ENCODE data around the gene XPA.
"Not testable (repeated sequence)": the region's sequence is repeated elsewhere in the genome, so short reads cannot be mapped to it uniquely, and the experiment has no call there.

XPA gene

GRCh38 chr9:97696803-97697601 lies at the start of gene XPA:
TSS of gene XPA (minus strand) at chr9:97697340. CDS start at chr9:97697292, 48 bp downstream.
- DNase-seq (ENCODE audit: low read depth) = peak; percentile 57

- DNase-seq (ENCODE audit: low read depth) = no peak
These were observed 47.9 kb upstream of the XPA start for GRCh38 chr9:97744710-97745708.

GRCh38 chr9:97744025-97744424 lies 46.9 kb upstream of the XPA start:
- not testable (repeated sequence) for DNase-seq (ENCODE audit: low read depth)

DNA sequence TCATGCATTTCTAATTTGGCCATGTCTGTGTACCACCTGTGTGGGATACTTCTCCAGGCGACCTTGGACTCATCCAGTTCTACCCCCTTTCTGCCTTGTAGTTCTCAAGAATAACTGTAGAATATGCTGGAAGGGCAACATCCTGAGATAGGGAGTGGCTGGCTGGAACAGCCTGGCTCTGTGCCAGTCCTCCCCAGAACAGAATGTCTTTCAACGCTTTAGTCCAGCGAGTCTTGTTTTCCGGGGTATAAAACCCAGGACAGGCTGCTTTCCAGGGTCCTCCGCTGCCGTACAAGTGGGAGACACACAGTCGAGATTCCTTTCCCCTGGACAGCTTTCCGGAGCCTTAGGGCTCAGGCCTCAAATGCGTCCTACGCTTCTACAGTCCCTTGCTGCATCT lies 45.4 kb upstream of the XPA start:
- DNase-seq (ENCODE audit: low read depth) = no peak

DNA sequence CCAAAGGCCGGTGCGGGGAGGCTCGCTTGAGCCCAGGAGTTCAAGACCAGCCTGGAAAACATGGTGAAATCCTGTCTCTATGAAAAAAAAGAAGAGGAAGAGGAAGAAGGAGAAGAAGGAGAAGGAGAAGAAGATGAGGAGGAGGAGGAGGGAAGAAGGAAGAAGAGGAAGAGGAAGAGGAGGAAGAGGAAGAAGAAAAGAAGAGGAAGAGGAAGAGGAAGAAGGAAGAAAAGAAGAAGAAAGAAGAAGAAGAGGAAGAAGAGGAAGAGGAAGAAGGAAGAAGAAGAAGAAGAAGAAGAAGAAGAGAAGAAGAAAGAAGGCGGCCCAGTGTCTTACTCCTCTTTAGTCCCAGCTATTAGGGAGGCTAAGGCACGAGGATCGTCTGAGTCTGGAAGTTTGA lies 44.8 kb upstream of the XPA start:
- DNase-seq (ENCODE audit: low read depth) = no peak

DNA sequence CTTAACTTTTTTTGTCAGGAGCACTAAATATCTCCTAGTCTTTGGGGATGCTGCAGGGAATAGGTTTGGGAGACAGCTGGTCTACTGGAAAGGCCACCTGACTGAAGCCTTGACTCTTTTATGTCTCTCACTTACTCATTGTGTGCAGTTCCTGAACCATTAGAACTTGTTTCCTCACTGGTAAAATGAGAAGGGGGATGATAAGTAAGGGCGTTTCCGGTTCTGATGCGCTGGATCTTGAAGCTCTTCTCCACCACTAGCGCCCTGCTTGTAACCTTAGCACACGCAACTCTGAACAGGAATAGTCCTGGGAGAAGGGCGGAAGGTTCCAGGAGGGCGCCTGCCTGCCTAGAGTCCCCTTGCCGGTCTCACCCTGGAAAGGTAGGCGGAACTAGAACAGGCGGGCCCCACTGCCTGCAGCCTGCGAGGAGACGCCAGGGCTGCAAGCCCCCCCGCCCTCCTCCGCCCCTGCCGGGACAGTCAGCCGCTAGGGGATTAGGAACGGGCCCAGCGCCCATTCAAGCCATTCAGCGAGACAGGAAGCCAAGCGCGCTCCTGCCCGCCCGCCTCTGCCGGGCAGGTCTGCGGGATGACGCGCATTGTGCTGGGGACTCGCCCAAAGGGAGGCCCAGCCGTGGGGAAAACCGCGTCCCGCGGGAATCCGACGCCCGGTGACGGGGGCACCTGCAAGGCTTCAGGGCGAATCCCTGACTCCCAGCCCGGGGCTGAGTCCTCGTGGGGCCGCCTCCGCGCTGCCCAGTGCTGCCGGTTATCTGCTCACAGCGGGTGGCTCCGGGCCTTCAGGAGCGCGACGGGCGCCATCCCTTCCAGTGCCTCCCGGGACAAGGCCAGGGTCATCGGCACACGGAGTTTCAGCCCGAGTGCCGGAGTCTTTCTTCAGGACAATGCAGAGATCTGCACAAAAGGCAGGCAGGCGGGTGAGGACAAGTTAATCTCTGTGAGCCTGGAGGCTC lies 44.0 kb upstream of the XPA start:
- DNase-seq (ENCODE audit: low read depth) = no peak

DNA sequence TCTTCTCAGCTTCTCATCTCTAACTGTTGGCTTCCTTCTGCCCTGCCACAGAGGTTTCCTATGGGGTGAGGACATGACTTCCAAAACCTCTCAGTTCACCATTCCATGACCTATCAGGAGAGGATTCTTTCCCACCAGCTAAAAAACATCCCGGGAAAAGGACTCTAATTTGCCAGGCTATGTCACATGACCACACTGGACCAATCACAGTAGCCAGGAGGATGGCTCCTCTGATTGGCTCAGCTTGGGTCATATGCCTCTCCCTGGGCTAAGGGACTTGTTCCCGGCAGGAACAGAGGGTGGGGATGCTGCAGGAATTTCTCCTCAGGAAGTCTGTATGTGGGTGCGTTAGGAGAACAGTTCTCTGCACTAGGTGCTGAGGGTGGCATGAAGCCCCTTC lies 40.3 kb upstream of the XPA start:
- DNase-seq (ENCODE audit: low read depth) = no peak

- no peak for DNase-seq (ENCODE audit: low read depth)
These were observed 38.0 kb upstream of the XPA start for GRCh38 chr9:97735070-97735600.

- no peak for DNase-seq (ENCODE audit: low read depth)
These were observed 29.6 kb upstream of the XPA start for GRCh38 chr9:97726716-97727115.

GRCh38 chr9:97723819-97724218 lies 26.7 kb upstream of the XPA start:
- no peak for DNase-seq (ENCODE audit: low read depth)

DNA sequence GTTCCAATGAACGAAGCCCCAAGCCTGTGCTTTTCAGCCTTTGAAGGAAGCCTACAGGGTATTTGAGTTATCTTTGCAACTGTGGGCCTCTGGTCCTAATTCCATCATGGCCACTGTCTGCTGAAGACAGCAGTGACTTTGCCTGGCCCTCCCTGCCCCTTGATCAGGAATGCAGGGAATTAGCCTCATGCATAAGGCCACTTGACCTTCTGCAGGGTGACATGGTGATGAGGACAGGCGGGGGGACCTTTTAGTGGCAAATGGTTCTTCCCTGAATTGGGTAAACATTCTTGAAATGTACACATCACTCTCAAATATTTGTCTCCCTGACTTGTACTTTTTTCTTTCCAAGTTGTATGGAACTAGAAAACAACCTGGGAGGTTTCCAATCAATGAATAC lies 25.2 kb upstream of the XPA start:
- DNase-seq (ENCODE audit: low read depth) = no peak

- DNase-seq (ENCODE audit: low read depth) = no peak
These were observed 24.3 kb upstream of the XPA start for GRCh38 chr9:97721396-97721795.

DNA sequence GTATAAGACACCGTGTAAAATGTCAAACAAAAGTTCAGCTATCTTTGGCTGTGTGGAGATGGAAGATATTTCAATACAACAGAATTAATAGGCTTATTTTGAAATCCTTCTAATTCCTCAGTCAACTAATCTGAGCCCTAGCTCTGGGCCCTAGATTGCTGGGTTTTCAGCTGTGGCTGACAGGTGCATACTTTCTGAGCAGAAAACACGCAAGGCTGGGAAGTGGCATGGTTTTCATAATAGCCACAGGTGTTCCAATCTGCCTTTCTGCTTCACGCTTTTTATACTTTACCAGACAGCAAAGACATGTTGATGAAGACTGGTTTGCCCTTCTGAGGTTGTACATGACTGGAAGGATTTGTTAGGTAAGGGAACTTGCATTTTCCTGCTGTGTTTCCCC lies 20.7 kb upstream of the XPA start:
- DNase-seq (ENCODE audit: low read depth) = no peak

- peak; percentile 88 for DNase-seq (ENCODE audit: low read depth)
These were observed 17.3 kb upstream of the XPA start for GRCh38 chr9:97714435-97714834.

DNA sequence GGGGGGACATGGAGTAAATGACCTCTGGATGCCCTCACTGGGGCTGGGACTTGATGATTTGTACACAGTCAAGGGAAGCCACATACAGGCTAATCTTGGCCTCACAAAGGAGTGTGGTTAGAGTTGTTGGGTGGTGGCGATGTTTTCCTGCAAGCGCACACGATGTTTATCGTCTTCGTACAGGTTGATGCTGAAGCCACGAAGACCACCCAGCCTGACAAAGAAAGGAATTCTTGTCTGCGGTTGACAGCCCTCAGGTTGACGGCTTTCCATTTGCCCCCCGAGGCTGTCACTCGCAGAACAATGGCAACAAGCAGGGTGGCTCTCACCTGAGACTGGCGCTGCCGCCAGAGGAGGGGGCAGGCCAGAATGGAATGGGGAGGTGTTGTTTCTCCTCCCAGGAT lies 14.1 kb upstream of the XPA start:
- no peak for DNase-seq (ENCODE audit: low read depth)

DNA sequence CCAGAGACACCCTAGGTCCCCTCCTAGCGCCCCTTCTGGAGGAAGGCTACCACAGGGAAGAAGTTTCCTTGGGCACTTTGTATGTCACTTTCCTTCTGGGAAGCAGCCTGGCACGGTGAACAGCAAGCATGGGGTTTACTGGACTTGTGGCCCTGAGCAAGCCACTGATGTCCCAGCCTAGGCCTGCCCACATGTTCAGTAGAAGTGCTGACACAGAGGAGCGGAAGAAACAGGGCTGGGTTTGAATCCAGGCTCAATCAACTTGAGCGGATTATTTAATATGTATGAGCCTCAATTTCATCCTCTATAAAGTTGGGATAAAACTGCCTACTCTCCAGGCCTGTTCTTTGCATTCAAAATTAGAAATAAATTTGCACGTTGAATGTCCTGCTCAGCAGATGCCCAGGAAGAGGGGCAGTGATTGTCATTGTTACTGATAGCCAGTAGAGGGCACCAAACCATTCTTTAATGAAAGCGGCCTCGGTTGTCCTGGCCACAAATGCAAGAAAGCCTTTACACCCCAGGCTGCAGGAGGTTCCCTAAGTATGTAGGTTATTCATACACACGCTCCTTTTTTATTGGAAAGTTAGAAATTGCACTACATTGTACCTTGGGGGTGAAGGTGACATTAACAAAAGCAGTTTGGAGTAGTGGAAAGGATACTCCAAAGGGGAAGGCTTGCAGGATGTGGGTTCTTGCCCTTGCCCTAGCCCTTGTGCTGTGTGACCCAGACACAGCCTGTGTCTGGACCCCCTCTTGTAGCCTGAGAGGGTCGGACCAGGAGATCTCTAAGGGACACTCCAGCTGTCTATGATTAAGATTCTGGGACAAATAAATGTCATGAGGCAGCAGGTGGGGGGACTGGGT lies 13.4 kb upstream of the XPA start:
- DNase-seq (ENCODE audit: low read depth) = no peak

DNA sequence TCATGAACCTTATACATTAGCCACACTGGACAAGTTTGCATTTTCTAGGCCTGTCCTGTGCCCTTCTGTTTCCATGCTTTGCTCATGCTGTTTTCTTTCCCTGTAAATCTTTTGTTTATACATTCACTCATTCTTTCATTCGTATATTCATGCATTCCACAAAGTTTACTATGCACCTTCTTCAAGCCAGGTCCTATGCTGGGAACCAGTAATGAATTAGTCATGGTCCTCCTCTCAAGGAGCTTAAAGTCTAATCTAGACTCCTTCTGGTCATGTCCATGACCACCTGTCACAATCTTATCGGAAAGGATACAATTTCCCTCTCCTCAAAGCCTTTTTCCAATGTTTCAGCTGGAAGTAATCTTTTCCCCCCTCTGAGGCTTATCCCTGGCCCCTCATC lies 9.1 kb upstream of the XPA start:
- no peak for DNase-seq (ENCODE audit: low read depth)

- DNase-seq (ENCODE audit: low read depth) = no peak
These were observed 8.3 kb upstream of the XPA start for GRCh38 chr9:97705354-97705950.

DNA sequence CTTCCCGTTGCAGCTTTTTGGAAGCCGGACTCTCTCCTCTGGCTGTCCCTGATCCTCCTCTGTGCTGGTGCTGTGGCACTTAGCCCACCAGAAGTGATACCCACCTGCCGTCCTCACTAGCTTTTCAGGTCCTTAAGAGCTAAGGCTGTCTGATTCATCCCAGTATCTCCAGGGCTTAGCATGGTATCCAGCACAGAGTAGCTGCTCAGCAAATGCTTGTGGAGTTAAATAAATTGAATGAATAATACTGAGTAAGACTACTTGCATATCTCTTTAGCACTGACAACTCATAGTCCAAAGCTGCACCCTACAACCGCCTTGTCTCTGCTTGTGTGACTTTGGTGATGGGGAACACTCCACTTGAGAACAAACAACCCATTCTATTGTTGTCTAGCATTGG lies 7.7 kb upstream of the XPA start:
- no peak for DNase-seq (ENCODE audit: low read depth)

DNA sequence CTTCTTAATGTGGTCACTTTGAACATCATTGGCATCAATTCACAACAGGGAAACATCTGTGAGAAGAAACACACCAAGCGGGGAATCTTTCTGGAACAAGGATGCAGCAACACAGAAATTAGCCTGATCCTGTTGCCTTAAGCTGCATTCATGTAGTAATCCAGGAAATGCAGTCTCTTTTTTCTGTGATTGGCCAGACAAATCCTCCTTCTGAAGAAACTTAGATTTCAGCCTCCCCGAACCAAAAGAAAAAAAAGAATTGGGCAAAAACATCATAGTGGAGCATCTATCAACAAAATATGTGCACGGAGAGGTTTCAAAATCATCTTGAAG lies 7.2 kb upstream of the XPA start:
- no peak for DNase-seq (ENCODE audit: low read depth)
